Breast epithelium (tissue), 4 donors: ENCODE data around the gene KRT7. TPM values are rescaled to one million over a fixed set of nuclear protein-coding genes. Genes with fewer than 3 reads are reported as not detected.

Experiments used
- DNase-seq, 2 donors: peaks; one replicate each; pipeline ENCODE4 v3.0.0-alpha.2; 2019; ENCODE audit warnings: low spot score in 2 of 2
- H3K27ac ChIP-seq, 2 donors: fragments of 200-600 bp; sonication (generic) in 1 of 2; one replicate each; pipeline ENCODE4 v1.5.1; 2016 to 2019; ENCODE audit warnings: mild to moderate bottlenecking in 1 of 2
- H3K27me3 ChIP-seq, 2 donors: fragments of 200-600 bp; sonication (generic) in 1 of 2; one replicate each; pipeline versions ENCODE4 v1.5.1 to v1.6.0; 2017 to 2019; ENCODE audit warnings: control low read depth in 1 of 2, mild to moderate bottlenecking in 1 of 2
- H3K36me3 ChIP-seq: fragments of 200-600 bp; one replicate; pipeline ENCODE4 v1.5.1; 2019
- H3K4me1 ChIP-seq, 2 donors: fragments of 200-600 bp; sonication (generic); one replicate each; pipeline ENCODE4 v1.5.1; 2016 to 2019; ENCODE audit warnings: control low read depth in 1 of 2
- H3K4me3 ChIP-seq, 3 donors: fragments of 200-600 bp; sonication (generic); 1 replicate in 2 of 3; 2 replicates in 1 of 3; pipeline ENCODE4 v1.5.1; 2016 to 2019; ENCODE audit warnings: mild to moderate bottlenecking in 3 of 3, moderate library complexity in 2 of 3
- H3K9me3 ChIP-seq, 2 donors: fragments of 200-600 bp; sonication (generic) in 1 of 2; one replicate each; pipeline ENCODE4 v1.5.1; 2016 to 2019; ENCODE audit warnings: control low read depth in 1 of 2
- POLR2A ChIP-seq: fragments of 450-650 bp; IDR thresholded peaks from one replicate; pipeline ENCODE4 v1.6.1; 2016; ENCODE audit warnings: antibody characterized with exemption, mild to moderate bottlenecking, moderate library complexity
- POLR2AphosphoS5 ChIP-seq, 3 donors: sonication (generic); formaldehyde crosslinking; IDR thresholded peaks; one replicate each; pipeline ENCODE4 v1.6.1; 2017; ENCODE audit warnings: antibody characterized with exemption in 3 of 3
- intact Hi-C: fragments of 100-400 bp; cut with DNase I; formaldehyde crosslinking; loops from one replicate; pipeline ENCODE4 v1.15.1; 2023; ENCODE audit warnings: low total_unique reads
- total RNA-seq, 3 donors: library from RNA; depleted of rRNA; stranded (reverse); fragments of >200 nt; gene quantifications; one replicate each; pipeline ENCODE4 v1.1.0, GENCODE V29; 2016
- TF ChIP-seq, protein P1 (sequence below), 3 donors: fragments of 450-650 bp; IDR thresholded peaks; one replicate each; pipeline ENCODE4 v1.5.1; 2016 to 2017; ENCODE audit warnings: antibody characterized with exemption in 3 of 3, mild to moderate bottlenecking in 3 of 3, moderate library complexity in 3 of 3

Gene KRT7
- total RNA-seq, 3 donors from 2014 or later = 4.2 to 1,051 (median 358) TPM

DNA sequence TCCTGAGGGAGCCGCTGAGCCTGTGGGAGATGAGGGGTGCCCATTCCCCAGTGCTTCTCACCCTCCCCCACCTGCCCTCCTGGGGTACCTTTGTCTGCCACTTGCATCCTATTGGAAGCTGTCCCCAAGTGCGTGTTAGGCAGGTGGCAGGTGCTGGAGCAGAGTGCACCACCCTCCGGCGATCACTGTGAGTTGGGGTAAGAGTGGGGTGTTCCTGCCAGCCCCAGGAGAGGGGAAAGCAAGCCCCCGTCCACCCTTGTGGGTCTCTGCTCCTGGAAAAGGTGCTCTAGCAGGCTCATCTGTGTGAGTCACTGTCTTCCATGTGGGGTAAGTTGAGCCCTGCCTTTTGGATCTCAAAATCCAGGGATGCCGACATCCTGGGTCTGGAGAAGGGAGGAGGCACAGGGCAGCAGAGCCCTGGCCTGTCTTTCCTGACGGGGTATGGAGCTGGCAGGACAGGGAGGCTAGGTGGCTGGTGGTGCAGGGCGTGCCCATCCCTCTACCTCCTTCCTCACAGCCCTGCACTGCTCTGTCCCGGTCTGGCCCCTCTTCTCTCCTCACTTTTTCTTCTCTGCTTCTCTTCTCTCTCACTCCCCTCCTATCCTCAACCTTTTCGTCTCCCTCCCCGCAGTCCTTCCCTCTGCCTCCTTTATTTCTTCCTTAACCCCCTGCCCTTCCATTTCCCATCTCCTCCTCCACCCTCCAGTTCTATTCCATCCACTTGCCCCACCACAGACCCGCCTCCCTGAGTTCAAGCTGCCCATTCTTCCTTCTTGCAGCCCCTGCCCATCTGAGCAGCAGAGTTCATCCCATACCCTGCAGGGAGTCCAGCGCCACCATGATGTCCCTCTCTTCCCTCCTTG is 20.1 kb upstream of the KRT7 start:
- Histone ChIP-seq H3K4me3 (no peak overlapping the region), H3K27ac (peak overlapping the region in 1 of 2 donors; percentile 15), H3K36me3 (no peaks in the 10 kb centered on the region), H3K4me1 (peaks cover 7 to 25% of the 10 kb centered on the region in 2 donors), H3K9me3 (no peaks in the 10 kb centered on the region), H3K27me3 (no peaks in the 10 kb centered on the region)
- no peak for TF ChIP-seq POLR2AphosphoS5 (IDR thresholded peaks at IDR 0.05)
- TF ChIP-seq, protein P1, sequence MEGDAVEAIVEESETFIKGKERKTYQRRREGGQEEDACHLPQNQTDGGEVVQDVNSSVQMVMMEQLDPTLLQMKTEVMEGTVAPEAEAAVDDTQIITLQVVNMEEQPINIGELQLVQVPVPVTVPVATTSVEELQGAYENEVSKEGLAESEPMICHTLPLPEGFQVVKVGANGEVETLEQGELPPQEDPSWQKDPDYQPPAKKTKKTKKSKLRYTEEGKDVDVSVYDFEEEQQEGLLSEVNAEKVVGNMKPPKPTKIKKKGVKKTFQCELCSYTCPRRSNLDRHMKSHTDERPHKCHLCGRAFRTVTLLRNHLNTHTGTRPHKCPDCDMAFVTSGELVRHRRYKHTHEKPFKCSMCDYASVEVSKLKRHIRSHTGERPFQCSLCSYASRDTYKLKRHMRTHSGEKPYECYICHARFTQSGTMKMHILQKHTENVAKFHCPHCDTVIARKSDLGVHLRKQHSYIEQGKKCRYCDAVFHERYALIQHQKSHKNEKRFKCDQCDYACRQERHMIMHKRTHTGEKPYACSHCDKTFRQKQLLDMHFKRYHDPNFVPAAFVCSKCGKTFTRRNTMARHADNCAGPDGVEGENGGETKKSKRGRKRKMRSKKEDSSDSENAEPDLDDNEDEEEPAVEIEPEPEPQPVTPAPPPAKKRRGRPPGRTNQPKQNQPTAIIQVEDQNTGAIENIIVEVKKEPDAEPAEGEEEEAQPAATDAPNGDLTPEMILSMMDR (IDR thresholded peaks at IDR 0.05) = no peak
- TF ChIP-seq POLR2A = no peak
- DNase-seq = peak in 1 of 2 donors; percentile 33
- intact Hi-C loops = loop anchor here (10.0 kb wide), 1 partner anchor 68 kb away; no protein-coding TSS in a partner anchor

- peak overlapping the region in 1 of 2 donors; percentile 15 for H3K27ac ChIP-seq
- no peak overlapping the region for H3K4me3 ChIP-seq
- TF ChIP-seq POLR2A (no peak), POLR2AphosphoS5 (IDR thresholded peaks at IDR 0.05) (peak in 2 of 3 donors; percentile 17 to 75)
- TF ChIP-seq, protein P1 (IDR thresholded peaks at IDR 0.05) = peak; percentile 68 to 98 (median 75)
- DNase-seq = peak; percentile 63 to 82
- H3K36me3 ChIP-seq = no peaks in the 10 kb centered on the region
- H3K27me3 ChIP-seq = no peaks in the 10 kb centered on the region
- peaks cover 7 to 25% of the 10 kb centered on the region in 2 donors for H3K4me1 ChIP-seq
- H3K9me3 ChIP-seq = no peaks in the 10 kb centered on the region
- intact Hi-C loops = loop anchor here (10.0 kb wide), 1 partner anchor 69 kb away; no protein-coding TSS in a partner anchor
Measured at GRCh38 chr12:52213564-52214420, 19.3 kb upstream of the KRT7 start.

DNA sequence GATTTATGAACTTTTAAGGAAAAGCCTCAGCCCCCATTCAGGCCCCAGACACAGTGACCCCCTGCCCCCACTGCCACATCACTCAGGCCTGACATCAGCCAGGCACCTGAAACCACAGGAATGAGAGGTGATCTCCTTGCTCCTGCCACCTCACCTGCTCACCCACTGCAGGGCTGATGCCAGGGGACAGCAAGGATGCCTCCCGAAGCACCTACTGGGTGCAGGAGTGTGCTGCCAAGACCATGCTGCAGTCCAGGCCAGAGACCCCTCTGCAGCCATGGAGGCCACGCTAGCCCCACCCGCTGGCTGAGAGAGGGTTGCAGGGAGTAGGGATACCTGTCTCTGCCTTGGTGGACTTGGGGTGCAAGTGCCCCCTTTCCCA is 18.6 kb upstream of the KRT7 start:
- Histone ChIP-seq H3K27me3 (no peaks in the 10 kb centered on the region), H3K36me3 (no peaks in the 10 kb centered on the region), H3K4me3 (no peak overlapping the region), H3K27ac (peak overlapping the region in 1 of 2 donors; percentile 84), H3K9me3 (no peaks in the 10 kb centered on the region), H3K4me1 (peaks cover 7 to 25% of the 10 kb centered on the region in 2 donors)
- intact Hi-C loops = loop anchor here (10.0 kb wide), 1 partner anchor 70 kb away; no protein-coding TSS in a partner anchor
- TF ChIP-seq, protein P1 (IDR thresholded peaks at IDR 0.05) = peak in 1 of 3 donors; percentile 14
- TF ChIP-seq POLR2AphosphoS5 (IDR thresholded peaks at IDR 0.05) = no peak
- TF ChIP-seq POLR2A = no peak
- peak in 1 of 2 donors; percentile 49 for DNase-seq

DNA sequence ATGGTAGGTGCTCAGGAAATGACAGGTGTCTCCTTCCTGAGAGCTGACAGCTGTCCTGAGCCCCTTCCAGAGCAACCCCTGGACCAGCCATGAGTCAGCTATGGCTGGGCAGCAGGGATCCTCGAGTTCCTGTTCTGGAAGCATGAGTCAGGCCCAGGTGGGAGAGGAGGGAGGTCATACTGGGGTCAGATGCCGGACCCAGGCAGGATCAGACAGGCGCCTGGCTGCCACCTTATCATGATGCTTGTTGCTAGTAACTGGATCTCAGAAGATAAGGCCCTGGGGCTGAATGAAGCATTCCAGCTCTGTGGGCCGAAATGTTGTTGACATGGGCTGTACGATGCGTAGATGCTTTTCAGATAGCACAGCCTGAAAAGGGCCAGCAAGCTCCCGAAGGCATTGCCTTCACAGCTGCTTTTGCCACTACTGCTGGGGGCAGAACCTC is 17.4 kb upstream of the KRT7 start:
- intact Hi-C loops = loop anchor here (10.0 kb wide), 1 partner anchor 71 kb away; no protein-coding TSS in a partner anchor
- Histone ChIP-seq H3K4me3 (no peak overlapping the region), H3K27me3 (no peaks in the 10 kb centered on the region), H3K9me3 (no peaks in the 10 kb centered on the region), H3K27ac (peak overlapping the region; percentile 73 to 84), H3K4me1 (peaks cover 7 to 25% of the 10 kb centered on the region in 2 donors), H3K36me3 (no peaks in the 10 kb centered on the region)
- TF ChIP-seq POLR2AphosphoS5 (IDR thresholded peaks at IDR 0.05) (peak in 1 of 3 donors; percentile 24), POLR2A (no peak)
- TF ChIP-seq, protein P1 (IDR thresholded peaks at IDR 0.05) = no peak
- DNase-seq = peak; percentile 68 to 73
